Left renal cortex interstitium (tissue), 4 donors: ENCODE measurements around the gene BRD4. TPM values are rescaled to one million over a fixed set of nuclear protein-coding genes. Genes with fewer than 3 reads are reported as not detected.

Experiments
- DNase-seq, 4 donors: peaks; one replicate each; pipeline ENCODE4 v3.0.0-alpha.2; 2013; ENCODE audit warnings: low read depth in 4 of 4, low spot score in 2 of 4, missing footprints in 1 of 4
- polyA plus RNA-seq, 4 donors: library from polyadenylated mRNA; unstranded; fragments of 120-200 nt; gene quantifications; one replicate each; pipeline ENCODE4 v1.2.1, GENCODE V29; 2013; ENCODE audit not compliant: insufficient read length in 4 of 4

The BRD4 gene
- polyA plus RNA-seq: 10 to 100 TPM; 41.6 to 64.5 (median 51.9) TPM

- peak in 1 of 4 donors; percentile 36 for DNase-seq
Measured at GRCh38 chr19:15332311-15332996, at the start of gene BRD4. Gene BRD4 (minus strand): TSS chr19:15332539. CDS start chr19:15273099, 59,440 bp downstream.

- no peak for DNase-seq
Measured at GRCh38 chr19:15381864-15382263, 49.5 kb upstream of the BRD4 start.

GRCh38 chr19:15381429-15381828 is 49.1 kb upstream of the BRD4 start:
- DNase-seq: no peak

- peak in 2 of 4 donors; percentile 24 to 33 for DNase-seq
Measured at GRCh38 chr19:15379999-15380647, 47.8 kb upstream of the BRD4 start.

- peak; percentile 91 to 97 (median 95) for DNase-seq
Measured at GRCh38 chr19:15379083-15379998, 47.0 kb upstream of the BRD4 start, which contains the start of gene AKAP8. Gene AKAP8 (minus strand): TSS chr19:15379787. CDS start chr19:15379731, 56 bp downstream.

- DNase-seq: peak in 3 of 4 donors; percentile 9 to 27 (median 15)
Measured at GRCh38 chr19:15378534-15379082, 46.3 kb upstream of the BRD4 start.

- DNase-seq: no peak
Measured at GRCh38 chr19:15374796-15375440, 42.6 kb upstream of the BRD4 start.

- DNase-seq: no peak
Measured at GRCh38 chr19:15374105-15374651, 41.8 kb upstream of the BRD4 start.

- no peak for DNase-seq
Measured at GRCh38 chr19:15373644-15374043, 41.3 kb upstream of the BRD4 start.

- no peak for DNase-seq
Measured at GRCh38 chr19:15372891-15373301, 40.6 kb upstream of the BRD4 start.

GRCh38 chr19:15372470-15372869 is 40.1 kb upstream of the BRD4 start:
- no peak for DNase-seq

- DNase-seq: no peak
Measured at GRCh38 chr19:15371786-15372380, 39.5 kb upstream of the BRD4 start.

- DNase-seq: no peak
Measured at GRCh38 chr19:15371119-15371518, 38.8 kb upstream of the BRD4 start.

- DNase-seq: no peak
Measured at GRCh38 chr19:15369594-15369891, 37.2 kb upstream of the BRD4 start.

- no peak for DNase-seq
Measured at GRCh38 chr19:15368798-15369593, 36.7 kb upstream of the BRD4 start.

GRCh38 chr19:15368051-15368632 is 35.8 kb upstream of the BRD4 start:
- DNase-seq: no peak

GRCh38 chr19:15367439-15367838 is 35.1 kb upstream of the BRD4 start:
- no peak for DNase-seq

- no peak for DNase-seq
Measured at GRCh38 chr19:15365264-15365663, 32.9 kb upstream of the BRD4 start.
